Renal cortical epithelial cell (primary cell): ENCODE results near the gene FRMD4A. TPM values are rescaled to one million over a fixed set of nuclear protein-coding genes. Genes with fewer than 3 reads are reported as not detected.
"Not testable (repeated sequence)": the region's sequence is repeated elsewhere in the genome, so short reads cannot be mapped to it uniquely, and the experiment has no call there.

ENCODE experiments used
- DNase-seq: peaks from one replicate; pipeline ENCODE4 v3.0.0-alpha.2; 2011; ENCODE audit warnings: low read depth
- total RNA-seq: library from RNA; depleted of rRNA; stranded (reverse); fragments of >200 nt; gene quantifications from 2 replicates; pipeline ENCODE4 v1.2.3, GENCODE V29; 2014

Gene FRMD4A
- total RNA-seq, 1 donor from 2014 or later = 18.6 TPM

DNA sequence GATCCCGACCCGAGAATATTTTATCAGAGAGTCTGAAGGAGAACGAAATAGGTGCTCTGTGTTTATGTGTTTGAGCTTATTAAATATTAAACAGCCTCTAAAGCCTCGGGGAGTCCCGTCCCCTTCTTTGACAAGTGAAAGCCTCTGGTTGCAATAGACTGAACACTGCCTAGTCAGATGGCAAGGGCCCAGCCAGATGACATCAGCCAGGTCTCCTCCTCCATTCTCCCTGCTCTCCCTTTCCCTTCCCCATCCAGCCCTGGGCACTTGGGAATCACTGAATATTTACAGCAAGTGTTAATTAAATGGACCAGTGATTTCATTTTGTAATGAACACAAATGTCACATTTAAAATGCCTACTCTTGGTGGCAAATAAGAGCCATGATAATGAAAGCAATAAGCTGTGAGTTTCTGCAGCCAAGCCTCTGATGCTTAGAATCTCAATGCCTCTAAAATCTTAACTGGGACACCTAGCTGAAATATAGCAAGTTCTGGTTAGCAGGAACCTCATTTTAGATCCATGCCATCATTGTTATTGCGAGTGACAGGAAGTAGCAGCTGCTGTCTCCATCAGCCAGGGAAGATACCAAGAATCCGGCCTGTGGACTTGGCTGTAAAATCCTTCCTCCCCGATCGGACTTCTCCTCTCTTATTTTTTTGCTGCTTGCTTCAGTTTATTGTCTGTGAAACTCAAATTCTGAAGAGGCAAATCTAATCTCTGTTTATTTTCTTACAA lies 541.8 kb downstream of the FRMD4A start:
- DNase-seq = no peak

DNA sequence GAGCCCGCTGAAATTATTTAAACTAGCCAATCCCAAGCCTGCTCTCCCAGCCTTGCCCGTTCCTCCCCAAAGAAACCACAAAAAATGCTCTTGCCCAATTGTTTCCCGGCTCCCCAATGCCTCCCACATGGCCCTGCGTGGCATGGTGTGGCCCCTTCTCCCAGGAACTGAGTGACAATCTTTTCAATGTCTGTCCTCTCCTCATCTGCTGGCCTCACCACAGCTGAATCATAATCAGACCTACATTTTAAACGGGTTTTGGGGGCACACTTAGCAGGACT lies 542.5 kb downstream of the FRMD4A start:
- no peak for DNase-seq

DNA sequence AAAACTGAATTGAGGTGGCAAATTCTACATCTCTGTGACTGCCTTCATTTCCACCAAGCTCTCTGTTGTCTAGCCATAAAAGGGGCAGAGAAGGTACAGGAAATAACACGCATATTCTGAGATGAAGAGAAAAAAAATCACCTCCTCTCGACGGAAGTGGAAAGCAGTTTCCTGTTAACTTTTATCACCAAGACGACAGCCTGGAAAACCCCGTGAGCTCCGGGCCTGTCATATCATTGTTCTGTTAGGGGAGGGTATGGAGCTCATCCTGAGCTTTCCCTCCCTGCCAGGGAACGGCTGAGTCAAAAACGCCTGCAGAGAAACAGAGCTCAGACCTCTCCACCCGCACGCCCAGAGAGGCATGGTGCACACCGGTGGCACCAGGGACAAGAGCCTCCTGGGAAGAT lies 543.7 kb downstream of the FRMD4A start:
- peak; percentile 66 for DNase-seq

DNA sequence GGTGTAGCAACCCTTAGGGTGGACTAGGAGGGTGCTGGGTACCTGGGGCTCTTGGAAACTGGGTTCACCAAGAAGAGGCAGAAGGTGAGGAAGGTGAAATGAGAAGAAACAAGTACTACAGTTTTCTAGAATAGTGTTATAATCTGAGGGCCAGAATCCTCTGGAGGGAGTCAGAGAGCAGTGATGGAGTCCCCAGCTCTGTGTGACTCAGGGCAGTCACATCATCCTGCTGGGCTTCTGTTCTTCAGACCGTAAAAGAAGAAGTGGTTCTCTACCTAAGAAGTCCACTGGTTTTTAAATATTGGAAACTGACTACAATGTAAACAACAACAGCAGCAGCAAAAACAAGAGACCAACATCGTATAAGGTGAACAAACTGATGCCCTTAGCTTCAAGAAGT lies 546.7 kb downstream of the FRMD4A start:
- DNase-seq = no peak

DNA sequence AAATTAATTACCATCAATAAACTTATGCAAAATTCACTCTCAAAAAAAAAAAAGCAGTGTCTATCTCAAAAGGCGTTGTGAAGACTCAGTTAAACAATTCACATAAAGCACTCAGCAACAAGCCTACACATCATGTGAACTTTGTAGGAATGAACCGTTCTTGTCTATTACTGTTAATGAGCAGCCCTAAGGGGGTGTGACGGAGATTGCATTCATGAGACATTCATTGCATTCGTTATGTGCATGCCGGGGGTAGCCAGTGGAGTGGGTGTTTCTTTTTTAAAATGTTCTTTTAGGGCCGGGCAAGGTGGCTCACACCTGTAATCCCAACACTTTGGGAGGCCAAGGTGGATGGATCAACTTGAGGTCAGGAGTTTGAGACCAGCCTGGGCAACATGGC lies 551.0 kb downstream of the FRMD4A start:
- DNase-seq = no peak

DNA sequence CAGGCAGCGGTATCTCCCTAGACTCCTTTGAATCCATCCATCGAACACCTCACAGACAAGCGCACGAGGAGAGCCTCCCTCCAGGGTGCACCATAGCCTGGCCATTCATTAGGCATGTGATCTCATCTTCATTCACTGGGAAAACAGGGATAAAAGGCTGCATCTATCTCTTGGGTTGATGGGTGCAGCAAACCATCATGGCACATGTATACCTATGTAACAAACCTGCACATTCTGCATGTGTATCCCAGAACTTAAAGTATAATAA lies 552.1 kb downstream of the FRMD4A start:
- DNase-seq = not testable (repeated sequence)

DNA sequence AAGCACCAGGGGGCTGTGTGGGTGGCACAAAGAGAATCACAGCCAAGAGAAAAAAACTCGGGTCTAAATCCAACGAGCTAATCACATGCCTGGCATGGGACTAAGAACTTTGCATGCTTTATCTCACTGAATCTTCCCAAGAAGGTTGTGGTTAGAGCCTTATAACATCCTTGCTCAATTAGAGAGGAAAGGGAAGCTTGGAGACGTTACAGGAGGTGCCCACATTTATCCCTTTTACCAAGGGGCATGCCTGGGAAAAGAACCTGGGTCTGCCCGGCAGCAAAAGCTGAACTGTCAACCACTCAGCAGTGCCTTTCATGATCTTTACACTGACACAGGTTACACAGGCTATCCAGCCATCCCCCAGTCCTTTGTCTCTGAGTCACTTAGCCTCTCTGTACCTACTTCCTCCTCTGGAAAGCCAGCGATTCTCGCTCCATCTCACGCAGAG lies 553.8 kb downstream of the FRMD4A start:
- DNase-seq = peak; percentile 53

DNA sequence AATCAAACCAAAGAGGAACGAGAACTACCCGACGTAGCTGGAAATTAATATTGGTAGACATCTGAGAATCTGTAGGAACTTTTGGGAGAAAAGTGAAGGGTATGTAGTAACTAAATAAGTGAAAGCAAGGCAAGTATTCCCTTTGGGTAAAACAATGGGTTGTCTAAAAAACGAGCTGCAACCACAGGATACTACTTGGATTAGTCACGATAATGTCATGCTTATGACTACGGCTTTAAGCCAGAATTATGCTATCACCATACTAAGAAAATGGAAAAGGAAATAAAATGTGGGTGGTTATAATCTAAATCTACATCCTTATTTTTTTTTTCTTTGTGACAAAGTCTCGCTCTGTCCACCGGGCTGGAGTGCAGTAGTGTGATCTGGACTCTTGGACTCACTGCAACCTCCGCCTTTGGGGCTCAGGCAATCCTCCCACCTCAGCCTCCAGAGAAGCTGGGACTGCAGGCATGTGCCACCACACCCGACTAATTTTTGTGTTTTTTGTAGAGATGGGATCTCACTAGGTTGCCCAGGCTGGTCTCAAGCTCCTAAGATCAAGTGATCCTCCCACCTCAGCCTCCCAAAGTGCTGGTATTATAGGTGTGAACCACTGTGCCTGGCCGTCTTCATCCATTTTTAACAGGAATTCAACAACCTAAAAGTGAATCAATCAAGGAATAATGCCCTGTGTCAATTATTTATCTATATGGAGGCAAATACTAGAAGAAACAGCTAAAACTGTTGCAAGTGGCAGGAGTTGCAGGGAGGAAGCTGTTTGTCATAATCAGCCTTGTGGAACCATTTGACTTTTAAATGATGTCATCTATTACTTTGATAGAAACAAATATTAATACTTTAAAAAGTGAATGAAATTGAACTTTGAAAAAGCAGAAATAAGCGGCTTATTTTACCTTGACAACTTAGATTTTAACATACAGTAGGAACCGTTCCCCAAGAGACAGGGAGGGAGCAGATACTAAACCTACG lies 554.6 kb downstream of the FRMD4A start:
- DNase-seq = peak; percentile 52

DNA sequence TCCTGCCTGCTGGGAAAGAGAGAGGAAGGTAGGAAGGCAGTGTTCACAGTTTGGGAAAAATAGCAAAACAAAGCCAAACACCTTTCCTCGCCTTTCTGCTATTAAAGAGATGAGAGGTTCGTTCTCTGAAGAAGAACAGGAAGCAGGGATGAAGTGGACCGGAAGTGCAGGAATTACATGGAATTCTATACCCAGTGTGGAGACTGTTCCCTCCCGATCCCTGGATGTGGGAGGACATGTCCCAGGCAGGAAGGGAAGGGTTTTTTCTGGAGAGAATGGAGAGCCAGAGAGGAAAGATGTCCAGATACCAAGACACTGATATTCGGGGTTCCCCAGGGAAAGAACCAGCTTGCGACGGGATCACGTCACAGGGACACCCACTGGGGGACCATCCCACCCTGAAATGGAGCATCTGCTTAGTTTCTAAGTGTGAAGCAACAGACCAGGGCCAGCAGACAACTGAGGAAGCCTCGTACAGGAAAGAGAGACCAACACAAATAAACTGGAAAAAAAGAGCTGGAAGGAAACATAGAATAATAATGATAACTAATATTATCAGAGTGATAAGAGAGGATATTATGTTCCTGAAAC lies 556.3 kb downstream of the FRMD4A start:
- DNase-seq = no peak

DNA sequence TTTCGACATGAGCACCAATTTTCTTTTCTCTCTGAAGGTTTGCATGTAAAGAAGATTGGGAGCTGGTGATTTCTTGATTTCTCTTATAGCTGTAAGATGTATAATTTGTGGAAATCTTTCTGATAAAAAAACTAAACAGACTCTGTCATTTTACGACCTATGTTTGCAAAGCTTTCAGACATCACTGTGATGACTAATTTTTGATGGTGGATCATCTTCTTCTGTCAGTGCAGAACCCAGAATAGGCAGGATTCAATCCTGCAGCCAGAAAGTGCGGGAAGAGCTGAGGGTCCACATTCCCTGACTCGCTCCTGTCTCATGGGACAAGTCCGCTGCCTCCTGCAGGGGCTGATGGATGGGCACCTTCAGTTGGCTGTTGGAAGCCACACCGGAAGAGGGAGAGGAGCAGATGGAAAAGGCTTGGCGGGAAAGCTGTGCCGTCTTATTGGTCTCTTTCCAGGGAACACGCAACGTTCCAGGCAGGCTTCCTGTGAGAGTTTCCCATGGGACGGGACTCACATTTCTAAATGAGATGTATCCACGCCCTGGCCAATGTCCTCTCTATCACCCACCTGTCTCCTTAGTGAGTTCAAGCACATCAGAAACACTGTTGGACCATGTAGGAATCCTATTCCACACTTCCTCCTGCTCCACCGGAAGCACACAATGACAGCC lies 557.1 kb downstream of the FRMD4A start:
- no peak for DNase-seq

DNA sequence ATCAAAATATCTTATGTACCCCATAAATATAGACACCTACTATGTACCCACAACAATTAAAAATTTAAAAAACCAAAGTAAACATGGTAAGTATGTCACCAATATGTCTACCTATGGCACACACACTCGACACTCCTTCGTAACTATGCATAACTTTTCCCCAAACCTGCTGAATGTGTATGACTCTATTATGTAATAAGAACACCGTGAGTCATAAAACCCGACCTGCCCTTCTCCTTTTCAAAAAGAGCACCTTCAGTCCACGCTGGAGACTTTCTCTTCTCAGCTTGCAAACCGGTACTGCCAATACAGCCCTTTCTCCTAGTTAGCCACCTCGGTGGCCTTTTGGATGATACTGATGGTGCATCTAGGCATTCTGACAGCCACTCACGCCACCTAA lies 557.7 kb downstream of the FRMD4A start:
- DNase-seq = peak; percentile 39

DNA sequence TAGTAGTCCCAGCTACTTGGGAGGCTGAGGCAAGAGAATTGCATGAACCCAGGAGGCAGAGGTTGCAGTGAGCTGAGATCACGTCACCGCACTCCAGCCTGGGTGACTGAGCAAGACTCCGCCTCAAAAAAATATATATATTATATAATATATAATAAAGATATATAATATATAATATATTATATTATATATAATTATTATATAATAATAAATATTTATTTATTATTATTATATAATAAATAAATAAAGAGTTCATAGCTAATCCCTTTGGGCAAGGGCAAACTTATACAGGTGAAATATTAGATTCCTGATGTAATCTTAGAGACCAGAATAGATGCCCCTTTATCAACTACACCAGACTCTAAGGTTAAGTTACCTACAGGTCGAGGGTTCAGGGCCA lies 558.7 kb downstream of the FRMD4A start:
- DNase-seq = no peak

DNA sequence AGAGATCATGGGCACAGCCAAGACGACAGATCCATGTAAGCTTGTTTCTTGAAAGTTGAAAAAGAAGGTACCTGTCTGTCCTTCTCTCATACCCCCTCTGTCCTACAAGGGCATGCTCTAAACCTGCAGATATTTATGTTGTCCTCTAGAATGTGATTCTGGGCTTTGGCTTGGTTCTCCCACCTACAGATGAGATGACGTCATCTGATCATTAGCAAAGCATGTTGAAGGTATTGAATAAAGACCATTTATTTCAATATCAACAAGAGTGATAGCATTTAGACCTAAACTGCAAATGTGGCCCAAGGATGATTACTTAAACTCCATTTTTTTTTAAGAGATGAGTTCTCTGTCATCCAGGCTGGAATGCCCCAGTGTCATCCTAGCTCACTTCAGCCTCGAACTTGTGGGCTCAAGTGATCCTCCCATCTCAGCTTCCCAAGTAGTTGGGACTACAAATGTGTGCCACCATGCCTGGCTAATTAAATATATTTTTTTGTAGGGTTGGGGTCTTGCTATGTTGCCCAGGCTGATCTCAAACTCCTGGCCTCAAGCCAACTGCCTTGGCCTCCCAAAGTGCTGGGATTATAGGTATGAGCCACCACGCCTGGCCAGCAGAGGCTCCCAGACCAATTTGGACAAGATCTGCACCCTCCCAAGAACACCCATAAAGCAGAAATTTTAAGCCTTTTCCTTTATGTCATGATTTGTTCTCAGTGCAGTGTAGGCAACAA lies 559.8 kb downstream of the FRMD4A start:
- no peak for DNase-seq

DNA sequence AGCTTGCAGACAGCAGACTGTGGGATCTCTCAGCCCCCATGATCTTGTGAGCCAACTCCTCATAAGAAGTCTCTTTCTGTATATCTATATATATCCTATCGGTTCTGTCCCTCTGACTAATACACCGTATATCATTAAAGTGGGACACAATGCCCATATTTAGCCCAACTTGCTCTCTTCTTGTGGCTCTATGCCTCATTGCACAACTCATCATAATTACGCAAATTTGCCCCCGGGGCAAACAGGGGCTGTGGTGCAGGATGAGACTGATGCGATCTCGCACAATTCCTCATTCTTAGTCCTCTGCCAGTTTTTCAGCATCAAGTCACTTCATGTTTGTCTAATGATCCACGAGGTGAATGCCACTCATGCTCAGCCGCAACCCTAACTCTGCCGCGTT lies 560.8 kb downstream of the FRMD4A start:
- DNase-seq = peak; percentile 10

DNA sequence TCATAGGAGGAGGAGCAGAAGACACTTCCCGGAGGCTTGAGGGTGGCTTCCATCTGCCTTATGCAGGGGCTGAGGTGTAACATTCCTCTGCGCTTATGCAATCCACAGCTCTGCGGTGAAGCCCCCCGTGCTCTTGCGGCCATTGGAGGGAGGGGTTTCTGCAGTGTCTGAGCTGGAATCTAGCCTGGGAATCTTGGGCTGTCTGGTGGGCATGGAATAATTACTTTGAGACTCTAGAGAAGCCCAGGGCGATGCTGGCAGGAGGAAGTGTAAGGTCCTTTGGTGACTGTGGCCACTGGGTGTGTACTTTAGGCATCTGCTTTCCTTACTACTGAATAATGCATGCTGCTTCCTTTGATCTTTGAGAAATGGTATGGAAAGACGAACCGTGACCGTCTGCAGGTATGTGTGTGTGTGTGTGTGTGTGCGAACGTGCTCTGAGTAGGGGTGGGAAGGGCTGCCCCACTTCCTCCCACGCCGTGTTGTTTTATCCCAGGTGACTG lies 563.0 kb downstream of the FRMD4A start:
- DNase-seq = peak; percentile 35

DNA sequence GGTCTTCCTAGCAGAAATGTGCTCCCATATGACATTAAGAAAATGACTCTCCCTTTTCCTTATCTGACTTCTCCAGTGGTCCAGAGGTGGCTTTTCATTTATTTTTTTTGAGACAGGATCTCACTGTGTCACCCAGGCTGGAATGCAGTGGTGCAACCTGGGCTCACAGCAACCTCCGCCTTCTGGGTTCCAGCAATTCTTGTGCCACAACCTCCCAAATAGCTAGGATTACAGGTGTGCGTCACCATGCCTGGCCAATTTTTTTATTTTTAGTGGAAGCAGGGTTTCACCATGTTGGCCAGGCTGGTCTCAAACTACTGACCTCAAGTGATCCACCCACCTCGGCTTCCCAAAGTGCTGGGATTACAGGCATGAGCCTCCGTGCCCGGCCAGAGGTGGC lies 563.6 kb downstream of the FRMD4A start:
- DNase-seq = not testable (repeated sequence)

DNA sequence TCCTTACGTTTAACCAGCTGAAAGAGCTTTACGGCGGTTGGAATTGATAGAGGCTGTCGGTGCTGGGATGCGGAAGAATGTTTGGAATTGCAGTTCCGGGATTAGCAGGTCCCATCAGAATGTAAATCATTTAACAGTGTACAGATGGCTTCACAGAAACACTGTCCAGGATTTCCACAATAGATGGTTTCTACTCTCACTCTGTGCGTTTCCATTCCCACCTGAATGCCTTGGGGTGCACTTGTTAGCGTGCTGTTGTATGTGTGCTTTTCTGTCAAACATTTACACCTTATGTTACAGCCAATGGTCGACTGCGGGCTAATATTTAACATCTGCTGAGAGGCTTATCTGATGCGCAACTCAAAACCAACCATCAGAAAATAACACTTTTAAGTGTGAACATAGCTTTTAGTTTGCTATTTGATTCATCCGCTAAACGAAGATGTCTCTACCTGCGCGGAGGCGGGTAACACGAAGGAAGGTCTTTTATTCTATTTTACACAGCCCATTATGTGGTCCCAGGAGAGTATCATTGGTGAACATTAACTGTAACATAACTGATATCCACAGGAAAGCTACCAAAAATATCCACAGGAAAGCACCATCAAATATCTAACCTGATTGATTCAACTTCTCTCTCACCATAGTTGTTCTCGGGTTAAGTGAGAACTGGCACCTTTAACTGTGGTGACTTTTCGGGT lies 564.9 kb downstream of the FRMD4A start:
- DNase-seq = peak; percentile 97

DNA sequence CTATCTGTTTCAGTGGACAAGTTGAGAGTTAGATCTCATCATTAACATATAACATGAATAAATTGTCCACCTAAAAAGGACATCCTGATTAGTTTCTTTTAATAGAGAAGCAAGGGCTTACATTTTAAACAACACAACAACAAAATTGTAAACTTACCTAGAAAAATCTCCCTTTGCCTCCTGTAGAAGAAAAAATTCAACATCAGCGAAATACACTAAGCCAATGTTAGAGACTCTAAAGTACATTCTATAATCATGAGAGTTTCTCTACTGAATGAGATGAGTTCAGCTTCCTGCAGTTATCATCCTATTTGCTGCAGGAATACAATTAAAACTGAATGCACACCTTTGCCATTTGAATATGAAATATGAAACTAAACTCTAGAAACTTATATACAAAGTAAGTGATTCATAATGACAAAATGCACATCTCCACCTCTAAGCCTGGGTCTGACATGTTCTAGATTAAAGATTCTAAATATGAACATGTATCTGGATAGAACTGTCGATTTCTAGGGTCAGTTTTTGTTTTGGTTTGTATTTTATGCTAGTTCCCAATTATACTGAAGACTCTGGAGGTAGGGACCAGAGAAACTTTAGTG lies 569.1 kb downstream of the FRMD4A start:
- no peak for DNase-seq

DNA sequence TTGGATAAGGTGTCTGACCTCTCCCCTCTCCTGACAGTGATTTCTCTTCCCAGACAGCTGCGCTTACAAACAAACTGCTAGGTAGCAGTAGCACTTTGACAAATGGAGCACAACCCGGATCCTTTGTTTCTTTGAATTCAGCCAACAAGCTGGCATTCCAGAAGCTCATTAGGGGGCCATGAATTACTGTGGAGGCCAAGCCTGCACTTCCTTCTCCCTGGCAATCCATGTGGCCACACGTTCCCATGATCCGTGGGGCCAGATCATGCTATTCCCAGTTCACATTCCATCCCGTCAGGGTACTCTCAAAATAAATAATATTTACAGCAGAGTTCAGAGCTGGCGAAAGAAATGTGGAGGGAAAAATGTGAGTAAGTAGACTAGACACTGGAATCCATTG lies 571.6 kb downstream of the FRMD4A start:
- no peak for DNase-seq

DNA sequence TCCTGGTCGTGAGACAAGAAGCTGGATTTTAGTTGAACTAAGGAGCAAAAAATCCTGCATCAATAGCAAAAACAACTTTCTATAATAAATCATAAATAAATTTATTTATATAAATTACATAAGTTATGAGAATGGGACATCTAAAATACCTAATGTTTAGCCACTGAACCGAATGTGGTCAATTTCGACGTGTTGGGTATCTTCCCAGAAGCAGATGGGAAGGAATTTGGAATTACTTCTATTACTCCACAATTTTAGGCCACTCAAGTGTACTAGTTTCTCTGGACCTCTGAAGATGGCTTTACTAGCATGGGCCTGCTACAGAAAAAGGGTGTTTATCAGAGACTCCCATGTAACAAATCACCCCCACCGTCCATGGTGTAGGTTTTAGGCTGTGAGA lies 572.0 kb downstream of the FRMD4A start:
- DNase-seq = no peak
